Measurements from ENCODE around the gene TNFRSF19.

DNA sequence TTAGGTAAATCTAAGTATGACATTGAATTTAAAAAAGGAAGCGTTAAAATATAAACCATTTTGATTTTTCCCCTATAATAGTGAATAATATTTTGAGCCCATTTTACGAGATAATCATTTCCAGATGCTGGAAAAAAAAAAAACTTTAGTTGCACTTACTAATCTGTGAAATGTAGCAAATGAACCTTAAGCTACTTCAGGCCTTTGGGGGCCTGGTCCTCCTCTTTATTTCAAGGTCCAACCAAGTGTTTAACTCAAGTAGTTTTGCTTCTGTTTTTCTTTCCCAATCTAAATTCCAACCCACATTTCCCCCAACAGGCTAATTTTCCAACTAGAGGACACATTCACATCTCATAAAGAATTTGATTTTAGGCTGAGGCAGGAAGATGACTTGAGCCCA is 101.2 kb downstream of the TNFRSF19 start:
- TF ChIP-seq TARDBP (IDR thresholded peaks at IDR 0.05) (no peak), FOXA1 (IDR thresholded peaks at IDR 0.05) (no peak), BHLHE40 (IDR thresholded peaks at IDR 0.05; ENCODE audit: borderline replicate concordance) (no peak), FOXM1 (IDR thresholded peaks at IDR 0.05; ENCODE audit: borderline replicate concordance) (no peak), ELF4 (IDR thresholded peaks at IDR 0.05) (no peak), SP1 (IDR thresholded peaks at IDR 0.05) (no peak)
- TF ChIP-seq, protein P1, sequence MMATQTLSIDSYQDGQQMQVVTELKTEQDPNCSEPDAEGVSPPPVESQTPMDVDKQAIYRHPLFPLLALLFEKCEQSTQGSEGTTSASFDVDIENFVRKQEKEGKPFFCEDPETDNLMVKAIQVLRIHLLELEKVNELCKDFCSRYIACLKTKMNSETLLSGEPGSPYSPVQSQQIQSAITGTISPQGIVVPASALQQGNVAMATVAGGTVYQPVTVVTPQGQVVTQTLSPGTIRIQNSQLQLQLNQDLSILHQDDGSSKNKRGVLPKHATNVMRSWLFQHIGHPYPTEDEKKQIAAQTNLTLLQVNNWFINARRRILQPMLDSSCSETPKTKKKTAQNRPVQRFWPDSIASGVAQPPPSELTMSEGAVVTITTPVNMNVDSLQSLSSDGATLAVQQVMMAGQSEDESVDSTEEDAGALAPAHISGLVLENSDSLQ (IDR thresholded peaks at IDR 0.05), result no peak
